OCI-LY7 (cell line): ENCODE results near the gene MPPED1.

ENCODE experiments used
- CTCF ChIP-seq: fragments of 200-600 bp; sonication (generic); conservative IDR thresholded peaks from 2 replicates; pipeline ENCODE4 v1.5.1; 2014; ENCODE audit warnings: mild to moderate bottlenecking, antibody characterized with exemption, low read length, moderate library complexity, mixed read lengths
- EZH2phosphoT487 ChIP-seq: fragments of 200-600 bp; sonication (generic); IDR thresholded peaks from 2 replicates; pipeline ENCODE4 v1.6.1; 2018; ENCODE audit warnings: low read depth, borderline replicate concordance, mild to moderate bottlenecking, mixed run types, antibody characterized with exemption, low read length, moderate library complexity, mixed read lengths

- TF ChIP-seq CTCF (no peak), EZH2phosphoT487 (no peak)
Observed at GRCh38 chr22:43411040-43411868, 560 bp upstream of the MPPED1 start.
